ENCODE data around the gene NOP10. TPM values are rescaled to one million over a fixed set of nuclear protein-coding genes. Genes with fewer than 3 reads are reported as not detected.

Gene NOP10
- total RNA-seq, 2 donors from 2014 or later = 193 to 207 TPM

- H3K27me3 ChIP-seq (ENCODE audit: control insufficient read depth, insufficient read depth, low read length, poor library complexity, severe bottlenecking) = no peaks in the 10 kb centered on the region
- TF ChIP-seq CTCF (conservative IDR thresholded peaks at IDR 0.05) = no peak
- Mint-ChIP-seq H3K36me3 (ENCODE audit: low read depth) (peaks cover 55% of the 10 kb centered on the region), H3K27me3 (ENCODE audit: insufficient read depth) (no peaks in the 10 kb centered on the region), H3K4me3 (no peak overlapping the region), H3K4me1 (no peaks in the 10 kb centered on the region), H3K9me3 (no peaks in the 10 kb centered on the region), H3K27ac (no peak overlapping the region)
- no peak overlapping the region for H3K9ac ChIP-seq (ENCODE audit: extremely low read depth, low read length, poor library complexity, severe bottlenecking)
- H3K27ac ChIP-seq (ENCODE audit: low read depth, low read length) = no peak overlapping the region
- H3K4me3 ChIP-seq (ENCODE audit: low read length) = no peak overlapping the region
- H3K9me3 ChIP-seq (ENCODE audit: control insufficient read depth, low read length) = no peaks in the 10 kb centered on the region
- H3K4me1 ChIP-seq (ENCODE audit: control insufficient read depth, insufficient read depth, low read length) = no peaks in the 10 kb centered on the region
- WGBS, 2 experiments (ENCODE audit: insufficient coverage in 1 of 2, insufficient read length in 1 of 2) = 89 to 92% methylated on average over 3 to 4 of the region's 4 CpGs
- DNase-seq = no peak
- peaks cover 25% of the 10 kb centered on the region for H3K36me3 ChIP-seq (ENCODE audit: control insufficient read depth, insufficient read depth, low read length)
Measured at GRCh38 chr15:34358948-34359347, 16.0 kb upstream of the NOP10 start.

GRCh38 chr15:34358367-34358766 is 15.4 kb upstream of the NOP10 start:
- Histone ChIP-seq H3K9ac (ENCODE audit: extremely low read depth, low read length, poor library complexity, severe bottlenecking) (no peak overlapping the region), H3K27me3 (ENCODE audit: control insufficient read depth, insufficient read depth, low read length, poor library complexity, severe bottlenecking) (no peaks in the 10 kb centered on the region), H3K27ac (ENCODE audit: low read depth, low read length) (no peak overlapping the region), H3K4me1 (ENCODE audit: control insufficient read depth, insufficient read depth, low read length) (no peaks in the 10 kb centered on the region), H3K9me3 (ENCODE audit: control insufficient read depth, low read length) (no peaks in the 10 kb centered on the region), H3K4me3 (ENCODE audit: low read length) (no peak overlapping the region), H3K36me3 (ENCODE audit: control insufficient read depth, insufficient read depth, low read length) (peaks cover 20% of the 10 kb centered on the region)
- H3K27me3 Mint-ChIP-seq (ENCODE audit: insufficient read depth) = no peaks in the 10 kb centered on the region
- no peaks in the 10 kb centered on the region for H3K4me1 Mint-ChIP-seq
- no peak overlapping the region for H3K4me3 Mint-ChIP-seq
- DNase-seq = no peak
- TF ChIP-seq CTCF (conservative IDR thresholded peaks at IDR 0.05) = peak; percentile 68
- WGBS, 2 experiments (ENCODE audit: insufficient coverage in 1 of 2, insufficient read length in 1 of 2) = 82% methylated on average over 3 of the region's 3 CpGs
- H3K36me3 Mint-ChIP-seq (ENCODE audit: low read depth) = peaks cover 55% of the 10 kb centered on the region
- no peak overlapping the region for H3K27ac Mint-ChIP-seq
- H3K9me3 Mint-ChIP-seq = no peaks in the 10 kb centered on the region

GRCh38 chr15:34357653-34358052 is 14.7 kb upstream of the NOP10 start:
- no peak overlapping the region for H3K27ac Mint-ChIP-seq
- DNase-seq = no peak
- H3K36me3 Mint-ChIP-seq (ENCODE audit: low read depth) = peaks cover 50% of the 10 kb centered on the region
- H3K4me1 ChIP-seq (ENCODE audit: control insufficient read depth, insufficient read depth, low read length) = no peaks in the 10 kb centered on the region
- H3K27me3 Mint-ChIP-seq (ENCODE audit: insufficient read depth) = no peaks in the 10 kb centered on the region
- H3K36me3 ChIP-seq (ENCODE audit: control insufficient read depth, insufficient read depth, low read length) = peaks cover 14% of the 10 kb centered on the region
- 100% methylated on average over 1 of the region's 1 CpG; no CpG with 5 or more reads in 1 of the 2 experiments for WGBS, 2 experiments (ENCODE audit: insufficient coverage in 1 of 2, insufficient read length in 1 of 2)
- no peaks in the 10 kb centered on the region for H3K27me3 ChIP-seq (ENCODE audit: control insufficient read depth, insufficient read depth, low read length, poor library complexity, severe bottlenecking)
- no peaks in the 10 kb centered on the region for H3K4me1 Mint-ChIP-seq
- H3K9me3 ChIP-seq (ENCODE audit: control insufficient read depth, low read length) = no peaks in the 10 kb centered on the region
- H3K9ac ChIP-seq (ENCODE audit: extremely low read depth, low read length, poor library complexity, severe bottlenecking) = no peak overlapping the region
- H3K27ac ChIP-seq (ENCODE audit: low read depth, low read length) = no peak overlapping the region
- no peak overlapping the region for H3K4me3 Mint-ChIP-seq
- H3K4me3 ChIP-seq (ENCODE audit: low read length) = no peak overlapping the region
- TF ChIP-seq CTCF (conservative IDR thresholded peaks at IDR 0.05) = no peak
- H3K9me3 Mint-ChIP-seq = no peaks in the 10 kb centered on the region

Data from endodermal cell (in vitro differentiated cells).